HepG2 (cell line): Measurements from ENCODE around the gene RAB11FIP5. TPM values are rescaled to one million over a fixed set of nuclear protein-coding genes. Genes with fewer than 3 reads are reported as not detected.
A peak's percentile ranks its signal among the peaks of the same experiment; 100 is the strongest.

Experiments
- AHR ChIP-seq: IDR thresholded peaks from 2 replicates; pipeline ENCODE4 v1.6.1; 2018; ENCODE audit warnings: missing genetic modification reagents, missing compliant biosample characterization
- ARNTL ChIP-seq: sonication (generic); formaldehyde crosslinking; IDR thresholded peaks from 2 replicates; pipeline ENCODE4 v1.4.0; 2020; ENCODE audit warnings: mild to moderate bottlenecking, missing genetic modification reagents
- ATF1 ChIP-seq: IDR thresholded peaks from 2 replicates; pipeline ENCODE4 v1.6.1; 2016; ENCODE audit warnings: mild to moderate bottlenecking, control low read depth
- CBX1 ChIP-seq: IDR thresholded peaks from one replicate; pipeline ENCODE4 v1.6.1; 2016; ENCODE audit warnings: antibody characterized with exemption, low read depth
- HDAC1 ChIP-seq: sonication (generic); formaldehyde crosslinking; IDR thresholded peaks from 2 replicates; pipeline ENCODE4 v1.5.1; 2020; ENCODE audit warnings: mild to moderate bottlenecking, missing genetic modification reagents
- HHEX ChIP-seq: IDR thresholded peaks from 2 replicates; pipeline ENCODE4 v1.6.1; 2016; ENCODE audit warnings: control low read depth
- HNRNPLL ChIP-seq: fragments of 200-400 bp; formaldehyde crosslinking; IDR thresholded peaks from 2 replicates; pipeline ENCODE4 v1.6.1; 2017; ENCODE audit warnings: mild to moderate bottlenecking, low read depth, low read length; ENCODE audit not compliant: poor library complexity, severe bottlenecking
- NR2F1 ChIP-seq, 2 experiments: fragments of 450-650 bp in 1 of 2; formaldehyde crosslinking in 1 of 2; IDR thresholded peaks; 2 replicates each; pipeline versions ENCODE4 v1.5.0 to v1.6.1; 2016 to 2020; ENCODE audit warnings: mild to moderate bottlenecking in 1 of 2, missing compliant biosample characterization in 1 of 2, missing genetic modification reagents in 1 of 2, moderate library complexity in 1 of 2
- SIN3B ChIP-seq: fragments of 150-350 bp; IDR thresholded peaks from 2 replicates; pipeline ENCODE4 v1.6.1; 2014; ENCODE audit warnings: low read length
- SMC3 ChIP-seq: IDR thresholded peaks from 2 replicates; pipeline ENCODE4 v1.6.1; 2011; ENCODE audit warnings: low read length, improper control_type of control experiment
- SP1 ChIP-seq, 2 experiments: fragments of 450-650 bp in 1 of 2; sonication (generic) in 1 of 2; formaldehyde crosslinking in 1 of 2; IDR thresholded peaks; 2 replicates each; pipeline versions ENCODE4 v1.4.0 to v1.6.1; 2016 to 2020; ENCODE audit warnings: missing genetic modification reagents in 1 of 2
- SP5 ChIP-seq: IDR thresholded peaks from 2 replicates; pipeline ENCODE4 v1.6.1; 2016; ENCODE audit warnings: low read depth, borderline replicate concordance
- ZNF282 ChIP-seq: fragments of 450-650 bp; IDR thresholded peaks from 2 replicates; pipeline ENCODE4 v1.6.1; 2018; ENCODE audit not compliant: partially characterized antibody
- ZNF3 ChIP-seq: IDR thresholded peaks from 2 replicates; pipeline ENCODE4 v1.7.0; 2017; ENCODE audit warnings: inconsistent platforms
- ZNF317 ChIP-seq: sonication (generic); formaldehyde crosslinking; IDR thresholded peaks from 2 replicates; pipeline ENCODE4 v1.5.0; 2020; ENCODE audit warnings: mild to moderate bottlenecking, missing genetic modification reagents
- ZNF335 ChIP-seq: sonication (generic); formaldehyde crosslinking; IDR thresholded peaks from 2 replicates; pipeline ENCODE4 v1.4.0; 2020; ENCODE audit warnings: missing genetic modification reagents
- ZNF713 ChIP-seq: sonication (generic); formaldehyde crosslinking; IDR thresholded peaks from 2 replicates; pipeline ENCODE4 v1.4.0; 2020; ENCODE audit warnings: mild to moderate bottlenecking, missing genetic modification reagents
- polyA plus RNA-seq, 8 experiments: library from polyadenylated mRNA; depleted of rRNA in 3 of 8; stranded (reverse) in 7 of 8; unstranded in 1 of 8; fragments of >200 nt; fragmentation: Illumina TruSeq in 4 of 8; extraction: Trizol in 4 of 8; gene quantifications; 2 replicates each; pipeline versions ENCODE4 v1.2.1 to v1.2.3, GENCODE V29; 2011 to 2016; ENCODE audit warnings: low read depth in 4 of 8, missing spikeins in 1 of 8, mixed read lengths in 1 of 8; ENCODE audit not compliant: insufficient read depth in 1 of 8
- total RNA-seq, 5 experiments: library from RNA; depleted of rRNA; stranded (reverse); fragments of >200 nt; fragmentation: Illumina TruSeq; extraction: Trizol; gene quantifications; 2 replicates each; pipeline ENCODE4 v1.2.3, GENCODE V29; 2016; ENCODE audit warnings: low read depth in 1 of 5
- TF ChIP-seq, protein P1 (sequence below): sonication (generic); formaldehyde crosslinking; IDR thresholded peaks from 2 replicates; pipeline ENCODE4 v1.4.0; 2020; ENCODE audit warnings: low read depth, mild to moderate bottlenecking, missing genetic modification reagents
- TF ChIP-seq, protein P2 (sequence below): sonication (generic); formaldehyde crosslinking; IDR thresholded peaks from 2 replicates; pipeline ENCODE4 v1.4.0; 2020; ENCODE audit warnings: missing genetic modification reagents, borderline replicate concordance
- TF ChIP-seq, protein P3 (sequence below): sonication (generic); formaldehyde crosslinking; conservative IDR thresholded peaks from 2 replicates; pipeline ENCODE4 v1.8.1; 2023; ENCODE audit warnings: missing genetic modification reagents
- TF ChIP-seq, protein P4 (sequence below), 2 experiments: IDR thresholded peaks; 2 replicates each; pipeline ENCODE4 v1.6.1; 2011 to 2012; ENCODE audit warnings: low read length in 2 of 2, borderline replicate concordance in 1 of 2, low read depth in 1 of 2, mild to moderate bottlenecking in 1 of 2, moderate library complexity in 1 of 2

Gene RAB11FIP5
- total and polyA plus RNA-seq, 2 of the 13 experiments (the other 11 are each of a cell fraction or from before 2014, with no cell fraction given): 9.4 to 22.9 TPM

DNA sequence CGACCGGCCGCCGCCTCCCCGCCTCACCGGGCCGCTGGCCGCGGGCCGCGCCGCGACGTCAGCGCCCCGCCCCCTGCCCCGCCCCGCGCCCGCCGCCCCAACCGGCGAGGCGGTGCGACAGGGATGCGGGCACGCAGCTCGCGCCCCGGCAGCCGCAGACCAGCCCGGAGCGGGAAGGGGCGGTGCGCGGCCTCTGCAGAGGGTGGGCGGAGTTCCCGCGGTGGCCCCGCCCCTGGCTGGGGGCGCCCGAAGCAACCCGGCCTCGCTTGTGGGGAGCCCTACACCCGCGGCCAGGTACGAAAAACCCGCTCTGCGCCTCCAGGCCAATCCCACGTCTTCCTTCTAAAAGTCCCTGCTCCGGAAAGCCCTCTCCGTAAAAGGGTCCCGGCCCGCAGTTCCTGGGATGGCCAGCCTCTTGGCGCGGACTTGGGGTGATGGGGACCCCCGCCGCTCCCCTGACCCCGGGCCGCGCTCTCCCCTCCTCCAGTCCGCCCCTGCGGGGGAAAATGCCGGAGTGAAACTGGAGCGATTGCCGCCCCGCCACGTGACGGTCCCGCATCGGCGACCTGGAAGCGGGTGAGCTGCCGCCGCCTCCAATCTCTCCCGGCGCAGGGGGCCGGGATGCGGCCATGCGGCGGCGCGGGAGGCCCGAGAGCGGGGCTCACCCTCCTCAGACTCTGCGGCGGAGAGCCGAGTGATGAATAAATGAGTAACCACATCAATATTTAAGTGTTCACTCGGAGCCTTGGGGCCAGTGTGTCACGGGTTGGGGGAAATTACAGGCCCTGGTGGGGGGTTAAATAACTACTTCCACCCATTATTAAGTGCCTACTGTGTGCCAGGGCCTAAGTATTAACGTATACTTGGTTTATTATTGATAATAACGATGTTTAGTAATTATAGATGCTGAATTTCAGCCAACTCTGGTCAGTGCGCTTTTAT is at the start of gene RAB11FIP5 (continued):
- TF ChIP-seq, protein P1, sequence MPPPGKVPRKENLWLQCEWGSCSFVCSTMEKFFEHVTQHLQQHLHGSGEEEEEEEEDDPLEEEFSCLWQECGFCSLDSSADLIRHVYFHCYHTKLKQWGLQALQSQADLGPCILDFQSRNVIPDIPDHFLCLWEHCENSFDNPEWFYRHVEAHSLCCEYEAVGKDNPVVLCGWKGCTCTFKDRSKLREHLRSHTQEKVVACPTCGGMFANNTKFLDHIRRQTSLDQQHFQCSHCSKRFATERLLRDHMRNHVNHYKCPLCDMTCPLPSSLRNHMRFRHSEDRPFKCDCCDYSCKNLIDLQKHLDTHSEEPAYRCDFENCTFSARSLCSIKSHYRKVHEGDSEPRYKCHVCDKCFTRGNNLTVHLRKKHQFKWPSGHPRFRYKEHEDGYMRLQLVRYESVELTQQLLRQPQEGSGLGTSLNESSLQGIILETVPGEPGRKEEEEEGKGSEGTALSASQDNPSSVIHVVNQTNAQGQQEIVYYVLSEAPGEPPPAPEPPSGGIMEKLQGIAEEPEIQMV (CRISPR knock-in tag): peak; percentile 57; the same call in 1 of the 2 replicates
- TF ChIP-seq HNRNPLL: peak; percentile 73
- peak; percentile 85 for TF ChIP-seq ARNTL (CRISPR knock-in tag)
- TF ChIP-seq ZNF3 (CRISPR knock-in tag): 0 out of 2 replicates have a peak, but pooled peaks have one; percentile 18
- TF ChIP-seq, protein P2, sequence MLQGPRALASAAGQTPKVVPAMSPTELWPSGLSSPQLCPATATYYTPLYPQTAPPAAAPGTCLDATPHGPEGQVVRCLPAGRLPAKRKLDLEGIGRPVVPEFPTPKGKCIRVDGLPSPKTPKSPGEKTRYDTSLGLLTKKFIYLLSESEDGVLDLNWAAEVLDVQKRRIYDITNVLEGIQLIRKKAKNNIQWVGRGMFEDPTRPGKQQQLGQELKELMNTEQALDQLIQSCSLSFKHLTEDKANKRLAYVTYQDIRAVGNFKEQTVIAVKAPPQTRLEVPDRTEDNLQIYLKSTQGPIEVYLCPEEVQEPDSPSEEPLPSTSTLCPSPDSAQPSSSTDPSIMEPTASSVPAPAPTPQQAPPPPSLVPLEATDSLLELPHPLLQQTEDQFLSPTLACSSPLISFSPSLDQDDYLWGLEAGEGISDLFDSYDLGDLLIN (CRISPR knock-in tag): peak; percentile 56; the same call in 1 of the 2 replicates
- TF ChIP-seq ZNF713 (CRISPR knock-in tag): peak; percentile 18; the same call in 1 of the 2 replicates
- no peak for TF ChIP-seq ZNF317 (CRISPR knock-in tag)
- TF ChIP-seq SP5 (CRISPR knock-in tag): peak; percentile 59
- TF ChIP-seq NR2F1 (CRISPR knock-in tag; IDR thresholded peaks at IDR 0.05): 0 out of 4 replicates have a peak, but pooled peaks of 1 of the 2 experiments have one; percentile 11
- no peak for TF ChIP-seq SIN3B
- no peak for TF ChIP-seq ZNF282
- TF ChIP-seq SMC3: no peak
- TF ChIP-seq HDAC1 (CRISPR knock-in tag): peak; percentile 72
- TF ChIP-seq HHEX (CRISPR knock-in tag): no peak
- TF ChIP-seq, protein P3, sequence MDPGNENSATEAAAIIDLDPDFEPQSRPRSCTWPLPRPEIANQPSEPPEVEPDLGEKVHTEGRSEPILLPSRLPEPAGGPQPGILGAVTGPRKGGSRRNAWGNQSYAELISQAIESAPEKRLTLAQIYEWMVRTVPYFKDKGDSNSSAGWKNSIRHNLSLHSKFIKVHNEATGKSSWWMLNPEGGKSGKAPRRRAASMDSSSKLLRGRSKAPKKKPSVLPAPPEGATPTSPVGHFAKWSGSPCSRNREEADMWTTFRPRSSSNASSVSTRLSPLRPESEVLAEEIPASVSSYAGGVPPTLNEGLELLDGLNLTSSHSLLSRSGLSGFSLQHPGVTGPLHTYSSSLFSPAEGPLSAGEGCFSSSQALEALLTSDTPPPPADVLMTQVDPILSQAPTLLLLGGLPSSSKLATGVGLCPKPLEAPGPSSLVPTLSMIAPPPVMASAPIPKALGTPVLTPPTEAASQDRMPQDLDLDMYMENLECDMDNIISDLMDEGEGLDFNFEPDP (CRISPR knock-in tag): no peak
- peak; percentile 50; the same call in 1 of the 2 replicates for TF ChIP-seq AHR (CRISPR knock-in tag)
- TF ChIP-seq SP1 (IDR thresholded peaks at IDR 0.05): no peak
- TF ChIP-seq SP1 (CRISPR knock-in tag; IDR thresholded peaks at IDR 0.05): peak; percentile 62
- TF ChIP-seq, protein P4, sequence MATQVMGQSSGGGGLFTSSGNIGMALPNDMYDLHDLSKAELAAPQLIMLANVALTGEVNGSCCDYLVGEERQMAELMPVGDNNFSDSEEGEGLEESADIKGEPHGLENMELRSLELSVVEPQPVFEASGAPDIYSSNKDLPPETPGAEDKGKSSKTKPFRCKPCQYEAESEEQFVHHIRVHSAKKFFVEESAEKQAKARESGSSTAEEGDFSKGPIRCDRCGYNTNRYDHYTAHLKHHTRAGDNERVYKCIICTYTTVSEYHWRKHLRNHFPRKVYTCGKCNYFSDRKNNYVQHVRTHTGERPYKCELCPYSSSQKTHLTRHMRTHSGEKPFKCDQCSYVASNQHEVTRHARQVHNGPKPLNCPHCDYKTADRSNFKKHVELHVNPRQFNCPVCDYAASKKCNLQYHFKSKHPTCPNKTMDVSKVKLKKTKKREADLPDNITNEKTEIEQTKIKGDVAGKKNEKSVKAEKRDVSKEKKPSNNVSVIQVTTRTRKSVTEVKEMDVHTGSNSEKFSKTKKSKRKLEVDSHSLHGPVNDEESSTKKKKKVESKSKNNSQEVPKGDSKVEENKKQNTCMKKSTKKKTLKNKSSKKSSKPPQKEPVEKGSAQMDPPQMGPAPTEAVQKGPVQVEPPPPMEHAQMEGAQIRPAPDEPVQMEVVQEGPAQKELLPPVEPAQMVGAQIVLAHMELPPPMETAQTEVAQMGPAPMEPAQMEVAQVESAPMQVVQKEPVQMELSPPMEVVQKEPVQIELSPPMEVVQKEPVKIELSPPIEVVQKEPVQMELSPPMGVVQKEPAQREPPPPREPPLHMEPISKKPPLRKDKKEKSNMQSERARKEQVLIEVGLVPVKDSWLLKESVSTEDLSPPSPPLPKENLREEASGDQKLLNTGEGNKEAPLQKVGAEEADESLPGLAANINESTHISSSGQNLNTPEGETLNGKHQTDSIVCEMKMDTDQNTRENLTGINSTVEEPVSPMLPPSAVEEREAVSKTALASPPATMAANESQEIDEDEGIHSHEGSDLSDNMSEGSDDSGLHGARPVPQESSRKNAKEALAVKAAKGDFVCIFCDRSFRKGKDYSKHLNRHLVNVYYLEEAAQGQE (IDR thresholded peaks at IDR 0.05; ENCODE audit: borderline replicate concordance in 1 of 2, low read depth in 1 of 2, low read length in 2 of 2): no peak
- TF ChIP-seq ZNF335 (CRISPR knock-in tag): peak; percentile 55; the same call in 1 of the 2 replicates
- peak; percentile 17 for TF ChIP-seq CBX1
- no peak for TF ChIP-seq ATF1
